ENCODE results near the gene MPG. TPM values are rescaled to one million over a fixed set of nuclear protein-coding genes. Genes with fewer than 3 reads are reported as not detected.

MPG gene
- polyA plus RNA-seq, 1 of the 3 experiments (the other 2 are of a cell fraction) = 98.3 TPM

DNA sequence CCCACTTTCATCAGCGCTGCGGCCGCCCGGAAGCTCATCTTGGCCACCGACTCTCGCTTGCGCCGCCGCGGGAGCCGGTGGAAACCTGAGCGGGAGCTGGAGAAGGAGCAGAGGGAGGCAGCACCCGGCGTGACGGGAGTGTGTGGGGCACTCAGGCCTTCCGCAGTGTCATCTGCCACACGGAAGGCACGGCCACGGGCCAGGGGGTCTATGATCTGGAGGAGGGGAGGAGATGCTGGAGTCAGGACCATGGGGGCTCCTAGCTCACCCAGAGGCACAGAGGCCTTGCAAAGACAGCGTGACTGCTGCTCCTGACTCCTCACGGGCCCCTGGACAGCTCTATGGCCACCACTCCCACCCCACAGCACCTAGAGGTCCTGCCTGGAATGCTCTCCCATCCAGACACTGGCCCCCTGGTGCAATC lies 15.0 kb upstream of the MPG start:
- POLR2A ChIA-PET = interaction anchor here (1.3 to 1.6 kb wide), 2 partner anchors 10 to 34 kb away, joined by 3 to 5 read pairs; partner anchors contain the start of genes POLR3K and SNRNP25
- Histone ChIP-seq H3K79me2 (ENCODE audit: insufficient read depth) (peaks cover 20% of the 10 kb centered on the region), H3K4me2 (no peak overlapping the region), H2AFZ (ENCODE audit: low read depth) (no peak overlapping the region), H3K27me3 (ENCODE audit: insufficient read depth) (no peaks in the 10 kb centered on the region), H3K4me3 (ENCODE audit: low read depth in 2 of 2, low read length in 1 of 2) (no peak overlapping the region), H3K36me3 (replicated peaks in 1 of 2; ENCODE audit: control insufficient read depth in 1 of 2, insufficient read depth in 2 of 2, low read length in 1 of 2) (peaks cover 11 to 54% of the 10 kb centered on the region in 2 experiments), H3K9me2 (no peaks in the 10 kb centered on the region), H3K9me3 (no peaks in the 10 kb centered on the region), H4K20me1 (ENCODE audit: insufficient read depth) (peaks cover 35% of the 10 kb centered on the region), H3K27ac (ENCODE audit: low read depth in 2 of 2, low read length in 1 of 2) (no peak overlapping the region), H3K9ac (no peak overlapping the region), H3F3A (replicated peaks; ENCODE audit: insufficient read depth) (no peaks in the 10 kb centered on the region), H3K4me1 (ENCODE audit: control insufficient read depth in 1 of 2, insufficient read depth in 2 of 2, low read depth in 1 of 2, low read length in 1 of 2) (peaks cover 0 to 3% of the 10 kb centered on the region in 2 experiments; a peak in 1 of 4 replicates)
- DNase-seq = no peak
- TF ChIP-seq, protein P1, sequence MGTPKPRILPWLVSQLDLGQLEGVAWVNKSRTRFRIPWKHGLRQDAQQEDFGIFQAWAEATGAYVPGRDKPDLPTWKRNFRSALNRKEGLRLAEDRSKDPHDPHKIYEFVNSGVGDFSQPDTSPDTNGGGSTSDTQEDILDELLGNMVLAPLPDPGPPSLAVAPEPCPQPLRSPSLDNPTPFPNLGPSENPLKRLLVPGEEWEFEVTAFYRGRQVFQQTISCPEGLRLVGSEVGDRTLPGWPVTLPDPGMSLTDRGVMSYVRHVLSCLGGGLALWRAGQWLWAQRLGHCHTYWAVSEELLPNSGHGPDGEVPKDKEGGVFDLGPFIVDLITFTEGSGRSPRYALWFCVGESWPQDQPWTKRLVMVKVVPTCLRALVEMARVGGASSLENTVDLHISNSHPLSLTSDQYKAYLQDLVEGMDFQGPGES (IDR thresholded peaks at IDR 0.05; ENCODE audit: low read depth, low read length) = no peak
- TF ChIP-seq, protein P2, sequence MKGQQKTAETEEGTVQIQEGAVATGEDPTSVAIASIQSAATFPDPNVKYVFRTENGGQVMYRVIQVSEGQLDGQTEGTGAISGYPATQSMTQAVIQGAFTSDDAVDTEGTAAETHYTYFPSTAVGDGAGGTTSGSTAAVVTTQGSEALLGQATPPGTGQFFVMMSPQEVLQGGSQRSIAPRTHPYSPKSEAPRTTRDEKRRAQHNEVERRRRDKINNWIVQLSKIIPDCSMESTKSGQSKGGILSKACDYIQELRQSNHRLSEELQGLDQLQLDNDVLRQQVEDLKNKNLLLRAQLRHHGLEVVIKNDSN (IDR thresholded peaks at IDR 0.05; ENCODE audit: borderline replicate concordance, low read depth) = no peak
- no peak for TF ChIP-seq NFIC (IDR thresholded peaks at IDR 0.05; ENCODE audit: borderline replicate concordance)
- TF ChIP-seq GATA2 (CRISPR knock-in tag; IDR thresholded peaks at IDR 0.05) = no peak
- TF ChIP-seq RFX5 (IDR thresholded peaks at IDR 0.05; ENCODE audit: low read length) = no peak
- no peak for TF ChIP-seq EP300 (IDR thresholded peaks at IDR 0.05; ENCODE audit: borderline replicate concordance in 1 of 2, low read depth in 1 of 2, low read length in 1 of 2)
- TF ChIP-seq FOXM1 (IDR thresholded peaks at IDR 0.05; ENCODE audit: low read depth) = no peak
- no peak for TF ChIP-seq EZH2phosphoT487 (IDR thresholded peaks at IDR 0.05; ENCODE audit: borderline replicate concordance, low read depth)
- TF ChIP-seq SMC3 (IDR thresholded peaks at IDR 0.05; ENCODE audit: low read depth, low read length) = no peak
- WGBS (ENCODE audit: low lambda C conversion rate) = 99% methylated on average over 14 of the region's 21 CpGs
- CTCF ChIA-PET = interaction anchor here (1.7 to 21.2 kb wide), 5 partner anchors 9 to 300 kb away, joined by 6 to 793 read pairs (median 46); partner anchors contain the start of genes HBQ1 and RHBDF1

DNA sequence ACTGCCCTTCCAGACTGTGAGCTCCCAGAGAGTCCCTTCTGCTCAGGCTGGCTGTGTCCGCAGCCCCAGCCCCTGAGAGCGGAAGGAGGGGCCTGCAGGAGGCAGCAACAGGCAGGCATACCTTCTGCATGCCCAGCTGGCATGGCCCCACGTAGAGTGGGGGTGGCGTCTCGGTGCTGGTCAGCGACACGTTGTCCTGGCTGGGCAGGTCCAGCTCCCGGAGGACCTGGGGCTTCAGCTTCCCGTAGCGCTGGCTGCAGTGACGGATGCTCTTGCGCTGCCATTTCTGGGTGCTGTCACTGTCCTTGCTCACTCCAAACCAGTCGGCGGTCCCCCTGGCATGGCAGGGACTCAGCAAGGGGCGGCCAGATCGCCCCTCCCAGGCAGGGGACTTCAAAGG lies 14.6 kb upstream of the MPG start:
- POLR2A ChIA-PET = interaction anchor here (1.3 to 1.6 kb wide), 2 partner anchors 10 to 33 kb away, joined by 3 to 5 read pairs; partner anchors contain the start of genes POLR3K and SNRNP25
- H3K79me2 ChIP-seq (ENCODE audit: insufficient read depth) = peaks cover 23% of the 10 kb centered on the region
- H3K4me2 ChIP-seq = no peak overlapping the region
- H3K9ac ChIP-seq = no peak overlapping the region
- H2AFZ ChIP-seq (ENCODE audit: low read depth) = no peak overlapping the region
- no peak overlapping the region for H3K4me3 ChIP-seq (ENCODE audit: low read depth in 2 of 2, low read length in 1 of 2)
- H3K9me2 ChIP-seq = no peaks in the 10 kb centered on the region
- CTCF ChIA-PET = interaction anchor here (1.7 to 21.2 kb wide), 5 partner anchors 9 to 299 kb away, joined by 6 to 793 read pairs (median 46); partner anchors contain the start of genes HBQ1 and RHBDF1
- H3K27me3 ChIP-seq (ENCODE audit: insufficient read depth) = no peaks in the 10 kb centered on the region
- 80% methylated on average over 1 of the region's 16 CpGs for WGBS (ENCODE audit: low lambda C conversion rate)
- H3F3A ChIP-seq (replicated peaks; ENCODE audit: insufficient read depth) = no peaks in the 10 kb centered on the region
- no peak for DNase-seq
- peaks cover 11 to 49% of the 10 kb centered on the region in 2 experiments for H3K36me3 ChIP-seq (replicated peaks in 1 of 2; ENCODE audit: control insufficient read depth in 1 of 2, insufficient read depth in 2 of 2, low read length in 1 of 2)
- no peak overlapping the region for H3K27ac ChIP-seq (ENCODE audit: low read depth in 2 of 2, low read length in 1 of 2)
- peaks cover 40% of the 10 kb centered on the region for H4K20me1 ChIP-seq (ENCODE audit: insufficient read depth)
- TF ChIP-seq, protein P2 (IDR thresholded peaks at IDR 0.05; ENCODE audit: borderline replicate concordance, low read depth) = no peak
- TF ChIP-seq POLR2AphosphoS5 (IDR thresholded peaks at IDR 0.05; ENCODE audit: low read depth, low read length) (no peak), RFX5 (IDR thresholded peaks at IDR 0.05; ENCODE audit: low read length) (no peak), SMC3 (IDR thresholded peaks at IDR 0.05; ENCODE audit: low read depth, low read length) (no peak), FOSL2 (IDR thresholded peaks at IDR 0.05; ENCODE audit: borderline replicate concordance, low read depth) (no peak), TAF1 (IDR thresholded peaks at IDR 0.05; ENCODE audit: borderline replicate concordance, low read depth, low read length) (no peak), JUND (IDR thresholded peaks at IDR 0.05) (no peak), FOXJ3 (CRISPR knock-in tag; IDR thresholded peaks at IDR 0.05) (no peak), RAD21 (IDR thresholded peaks at IDR 0.05; ENCODE audit: low read length) (no peak), SIN3A (IDR thresholded peaks at IDR 0.05; ENCODE audit: borderline replicate concordance, low read depth, low read length) (no peak), TEAD4 (IDR thresholded peaks at IDR 0.05; ENCODE audit: borderline replicate concordance, insufficient read depth) (no peak), EZH2phosphoT487 (IDR thresholded peaks at IDR 0.05; ENCODE audit: borderline replicate concordance, low read depth) (no peak), YY1 (IDR thresholded peaks at IDR 0.05; ENCODE audit: low read depth) (no peak), RCOR1 (IDR thresholded peaks at IDR 0.05; ENCODE audit: low read length) (no peak)
- TF ChIP-seq, protein P3, sequence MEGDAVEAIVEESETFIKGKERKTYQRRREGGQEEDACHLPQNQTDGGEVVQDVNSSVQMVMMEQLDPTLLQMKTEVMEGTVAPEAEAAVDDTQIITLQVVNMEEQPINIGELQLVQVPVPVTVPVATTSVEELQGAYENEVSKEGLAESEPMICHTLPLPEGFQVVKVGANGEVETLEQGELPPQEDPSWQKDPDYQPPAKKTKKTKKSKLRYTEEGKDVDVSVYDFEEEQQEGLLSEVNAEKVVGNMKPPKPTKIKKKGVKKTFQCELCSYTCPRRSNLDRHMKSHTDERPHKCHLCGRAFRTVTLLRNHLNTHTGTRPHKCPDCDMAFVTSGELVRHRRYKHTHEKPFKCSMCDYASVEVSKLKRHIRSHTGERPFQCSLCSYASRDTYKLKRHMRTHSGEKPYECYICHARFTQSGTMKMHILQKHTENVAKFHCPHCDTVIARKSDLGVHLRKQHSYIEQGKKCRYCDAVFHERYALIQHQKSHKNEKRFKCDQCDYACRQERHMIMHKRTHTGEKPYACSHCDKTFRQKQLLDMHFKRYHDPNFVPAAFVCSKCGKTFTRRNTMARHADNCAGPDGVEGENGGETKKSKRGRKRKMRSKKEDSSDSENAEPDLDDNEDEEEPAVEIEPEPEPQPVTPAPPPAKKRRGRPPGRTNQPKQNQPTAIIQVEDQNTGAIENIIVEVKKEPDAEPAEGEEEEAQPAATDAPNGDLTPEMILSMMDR (IDR thresholded peaks at IDR 0.05) = no peak
- TF ChIP-seq, protein P4, sequence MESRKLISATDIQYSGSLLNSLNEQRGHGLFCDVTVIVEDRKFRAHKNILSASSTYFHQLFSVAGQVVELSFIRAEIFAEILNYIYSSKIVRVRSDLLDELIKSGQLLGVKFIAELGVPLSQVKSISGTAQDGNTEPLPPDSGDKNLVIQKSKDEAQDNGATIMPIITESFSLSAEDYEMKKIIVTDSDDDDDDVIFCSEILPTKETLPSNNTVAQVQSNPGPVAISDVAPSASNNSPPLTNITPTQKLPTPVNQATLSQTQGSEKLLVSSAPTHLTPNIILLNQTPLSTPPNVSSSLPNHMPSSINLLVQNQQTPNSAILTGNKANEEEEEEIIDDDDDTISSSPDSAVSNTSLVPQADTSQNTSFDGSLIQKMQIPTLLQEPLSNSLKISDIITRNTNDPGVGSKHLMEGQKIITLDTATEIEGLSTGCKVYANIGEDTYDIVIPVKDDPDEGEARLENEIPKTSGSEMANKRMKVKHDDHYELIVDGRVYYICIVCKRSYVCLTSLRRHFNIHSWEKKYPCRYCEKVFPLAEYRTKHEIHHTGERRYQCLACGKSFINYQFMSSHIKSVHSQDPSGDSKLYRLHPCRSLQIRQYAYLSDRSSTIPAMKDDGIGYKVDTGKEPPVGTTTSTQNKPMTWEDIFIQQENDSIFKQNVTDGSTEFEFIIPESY (IDR thresholded peaks at IDR 0.05; ENCODE audit: borderline replicate concordance, low read depth) = no peak
- peaks cover 0 to 3% of the 10 kb centered on the region in 2 experiments; a peak in 1 of 4 replicates for H3K4me1 ChIP-seq (ENCODE audit: control insufficient read depth in 1 of 2, insufficient read depth in 2 of 2, low read depth in 1 of 2, low read length in 1 of 2)
- no peaks in the 10 kb centered on the region for H3K9me3 ChIP-seq
